CD4-positive, alpha-beta T cell (primary cell): Measurements from ENCODE around the gene UGT1A6. TPM values are rescaled to one million over a fixed set of nuclear protein-coding genes. Genes with fewer than 3 reads are reported as not detected.

Source experiments
- ATAC-seq: fragments of 200-7000 bp; cut with Tn5 transposase; one replicate; pipeline ENCODE4 v1.10.0; 2022; ENCODE audit warnings: mild to moderate bottlenecking; ENCODE audit not compliant: poor library complexity
- CTCF ChIA-PET: fragments of 350-600 bp; sonication (Branson Sonifier 250); formaldehyde crosslinking; loops from one replicate; lab custom pipeline; 2021; ENCODE audit warnings: antibody characterized with exemption, inconsistent platforms; lab: Charles Lee
- POLR2A ChIA-PET: fragments of 350-600 bp; sonication (Branson Sonifier 250); formaldehyde crosslinking; loops from one replicate; lab custom pipeline; 2021; ENCODE audit warnings: antibody characterized with exemption, inconsistent platforms; lab: Charles Lee
- DNase-seq, 14 experiments: peaks; one replicate each; pipeline ENCODE4 v3.0.0-alpha.2; 2013 to 2020; ENCODE audit warnings: mixed read lengths in 2 of 14
- H3K27ac ChIP-seq, 2 donors: one replicate each; pipeline versions ENCODE4 v1.5.1 to v1.7.0; 2013; ENCODE audit warnings: low read length in 2 of 2, low read depth in 1 of 2, mild to moderate bottlenecking in 1 of 2
- H3K27me3 ChIP-seq, 2 experiments: 1 replicate in 1 of 2; 2 replicates in 1 of 2; pipeline versions ENCODE4 v1.6.1 to v1.7.0; 2013; ENCODE audit warnings: low read length in 2 of 2, control low read depth in 1 of 2, mild to moderate bottlenecking in 1 of 2, moderate library complexity in 1 of 2; ENCODE audit not compliant: insufficient read depth in 2 of 2, control insufficient read depth in 1 of 2
- H3K36me3 ChIP-seq: one replicate; pipeline ENCODE4 v1.6.1; 2013; ENCODE audit warnings: low read length, control low read depth; ENCODE audit not compliant: insufficient read depth
- H3K4me1 ChIP-seq: one replicate; pipeline ENCODE4 v1.6.1; 2013; ENCODE audit warnings: low read length, control low read depth; ENCODE audit not compliant: insufficient read depth
- H3K4me3 ChIP-seq: one replicate; pipeline ENCODE4 v1.5.1; 2013; ENCODE audit warnings: mild to moderate bottlenecking, low read length, moderate library complexity
- H3K9me3 ChIP-seq, 2 experiments: 1 replicate in 1 of 2; 2 replicates in 1 of 2; pipeline versions ENCODE4 v1.6.1 to v1.7.0; 2013; ENCODE audit warnings: low read length in 2 of 2, mild to moderate bottlenecking in 2 of 2, control low read depth in 1 of 2, moderate library complexity in 1 of 2; ENCODE audit not compliant: control insufficient read depth in 1 of 2, insufficient read depth in 1 of 2
- H3K27ac Mint-ChIP-seq: one replicate; pipeline ENCODE4 v1.8.0; 2020; ENCODE audit warnings: mixed read lengths
- H3K27me3 Mint-ChIP-seq: one replicate; pipeline ENCODE4 v1.8.0; 2021; ENCODE audit warnings: mixed read lengths
- H3K36me3 Mint-ChIP-seq: one replicate; pipeline ENCODE4 v1.8.0; 2021; ENCODE audit warnings: low read depth, mixed read lengths
- H3K4me1 Mint-ChIP-seq: one replicate; pipeline ENCODE4 v1.8.0; 2021; ENCODE audit warnings: low read depth, mixed read lengths
- H3K4me3 Mint-ChIP-seq: one replicate; pipeline ENCODE4 v1.8.0; 2020; ENCODE audit warnings: mild to moderate bottlenecking, mixed read lengths
- H3K9me3 Mint-ChIP-seq: one replicate; pipeline ENCODE4 v1.8.0; 2020; ENCODE audit warnings: mixed read lengths
- CTCF ChIP-seq: fragments of 200-600 bp; IDR thresholded peaks from one replicate; pipeline ENCODE4 v1.8.0; 2022; ENCODE audit warnings: antibody characterized with exemption, mild to moderate bottlenecking
- intact Hi-C, 2 experiments: fragments of 100-400 bp; cut with DNase I in 1 of 2; cut with micrococcal nuclease in 1 of 2; formaldehyde crosslinking; loops; one replicate each; pipeline versions ENCODE4 v1.15.1 to v1.9.0; 2023 to 2025; cut with DNase I, micrococcal nuclease
- total RNA-seq, 174 experiments: library from RNA in 2 of 174; stranded (reverse) in 2 of 174; gene quantifications; one replicate each; pipeline ENCODE4 v1.2.3 and lab custom pipeline; 2021 to 2026

Gene UGT1A6
- total RNA-seq, 2 experiments from 2014 or later, result not detected

DNA sequence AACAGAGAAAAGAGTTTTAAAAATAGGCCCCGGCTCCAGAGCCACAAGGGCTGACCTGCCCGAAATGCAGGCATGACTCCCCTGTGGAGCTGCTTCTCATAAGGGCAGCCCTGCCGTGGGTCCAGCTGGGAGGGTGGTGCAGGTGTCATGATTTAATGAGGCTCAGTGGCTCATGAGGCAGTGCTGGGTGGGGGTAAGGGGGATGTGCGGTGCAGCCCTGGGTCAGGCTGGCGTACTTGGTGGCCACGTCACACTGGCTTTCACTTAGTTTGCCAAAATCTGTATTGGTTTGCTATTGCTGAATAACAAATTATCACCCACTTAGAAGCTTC, 128.1 kb downstream of the UGT1A6 start:
- Histone ChIP-seq H3K4me1 (no peaks in the 10 kb centered on the region), H3K4me3 (no peak overlapping the region), H3K36me3 (no peaks in the 10 kb centered on the region), H3K27me3 (peaks cover 0 to 5% of the 10 kb centered on the region in 2 experiments), H3K9me3 (peaks cover 0 to 8% of the 10 kb centered on the region in 2 experiments), H3K27ac (no peak overlapping the region)
- no peaks in the 10 kb centered on the region for H3K4me1 Mint-ChIP-seq
- H3K27me3 Mint-ChIP-seq, result peaks cover 7% of the 10 kb centered on the region
- ChIA-PET CTCF (no interaction called here), POLR2A (no interaction called here)
- no peaks in the 10 kb centered on the region for H3K36me3 Mint-ChIP-seq
- TF ChIP-seq CTCF, result no peak
- no peak overlapping the region for H3K27ac Mint-ChIP-seq
- DNase-seq (peak in 1 of 14 experiments; percentile 15), ATAC-seq (no peak)
- no peak overlapping the region for H3K4me3 Mint-ChIP-seq
- intact Hi-C loops, result no loop called here
- no peaks in the 10 kb centered on the region for H3K9me3 Mint-ChIP-seq

- no peak overlapping the region for H3K4me3 ChIP-seq
- intact Hi-C loops, result no loop called here
- H3K36me3 ChIP-seq, result no peaks in the 10 kb centered on the region
- peaks cover 0 to 5% of the 10 kb centered on the region in 2 experiments for H3K27me3 ChIP-seq
- TF ChIP-seq CTCF, result no peak
- Mint-ChIP-seq H3K36me3 (no peaks in the 10 kb centered on the region), H3K9me3 (no peaks in the 10 kb centered on the region), H3K4me1 (no peaks in the 10 kb centered on the region), H3K27me3 (peaks cover 7% of the 10 kb centered on the region), H3K4me3 (no peak overlapping the region), H3K27ac (no peak overlapping the region)
- ATAC-seq (no peak), DNase-seq (peak in 1 of 14 experiments; percentile 12)
- POLR2A ChIA-PET, result no interaction called here
- CTCF ChIA-PET, result no interaction called here
- H3K9me3 ChIP-seq, result peaks cover 0 to 8% of the 10 kb centered on the region in 2 experiments
- H3K27ac ChIP-seq, result no peak overlapping the region
- H3K4me1 ChIP-seq, result no peaks in the 10 kb centered on the region
Observed at GRCh38 chr2:233821196-233821595, 128.5 kb downstream of the UGT1A6 start.

GRCh38 chr2:233821709-233822100, 129.0 kb downstream of the UGT1A6 start:
- Histone ChIP-seq H3K4me3 (no peak overlapping the region), H3K9me3 (peaks cover 0 to 8% of the 10 kb centered on the region in 2 experiments), H3K27me3 (peaks cover 0 to 2% of the 10 kb centered on the region in 2 experiments), H3K36me3 (no peaks in the 10 kb centered on the region), H3K27ac (no peak overlapping the region), H3K4me1 (no peaks in the 10 kb centered on the region)
- ChIA-PET CTCF (no interaction called here), POLR2A (no interaction called here)
- TF ChIP-seq CTCF, result no peak
- no peak overlapping the region for H3K27ac Mint-ChIP-seq
- no peaks in the 10 kb centered on the region for H3K9me3 Mint-ChIP-seq
- H3K36me3 Mint-ChIP-seq, result no peaks in the 10 kb centered on the region
- ATAC-seq (no peak), DNase-seq (peak in 2 of 14 experiments; percentile 0 to 12)
- H3K27me3 Mint-ChIP-seq, result peaks cover 7% of the 10 kb centered on the region
- no peak overlapping the region for H3K4me3 Mint-ChIP-seq
- H3K4me1 Mint-ChIP-seq, result no peaks in the 10 kb centered on the region
- intact Hi-C loops, result no loop called here
